Heart left ventricle (tissue), 16 donors: ENCODE results near the gene POLR3H. TPM values are rescaled to one million over a fixed set of nuclear protein-coding genes. Genes with fewer than 3 reads are reported as not detected.
"Not testable (repeated sequence)": the region's sequence is repeated elsewhere in the genome, so short reads cannot be mapped to it uniquely, and the experiment has no call there.

ENCODE experiments used
- ATAC-seq, 4 donors: fragments of 200-7000 bp; cut with Tn5 transposase; one replicate each; pipeline ENCODE4 v1.9.1; 2020 to 2022; ENCODE audit warnings: moderate library complexity in 4 of 4, mild to moderate bottlenecking in 3 of 4, moderate number of reproducible peaks in 1 of 4
- DNase-seq, 5 donors: peaks; one replicate each; pipeline ENCODE4 v3.0.0-alpha.2; 2020
- H3K27ac ChIP-seq, 12 donors: fragments of 200-600 bp; sonication (generic) in 4 of 12; one replicate each; pipeline versions ENCODE4 v1.5.0 to v1.8.0; 2016 to 2022; ENCODE audit warnings: mild to moderate bottlenecking in 2 of 12
- H3K27me3 ChIP-seq, 9 donors: fragments of 200-600 bp; sonication (generic) in 2 of 9; one replicate each; pipeline versions ENCODE4 v1.5.1 to v1.8.0; 2016 to 2022; ENCODE audit warnings: mild to moderate bottlenecking in 3 of 9
- H3K36me3 ChIP-seq, 9 donors: fragments of 200-600 bp; sonication (generic) in 2 of 9; one replicate each; pipeline versions ENCODE4 v1.5.0 to v1.8.0; 2018 to 2022; ENCODE audit warnings: mild to moderate bottlenecking in 2 of 9
- H3K4me1 ChIP-seq, 12 donors: fragments of 200-600 bp; sonication (generic) in 4 of 12; one replicate each; pipeline versions ENCODE4 v1.5.0 to v1.8.0; 2016 to 2022; ENCODE audit warnings: mild to moderate bottlenecking in 3 of 12
- H3K4me3 ChIP-seq, 12 donors: fragments of 200-600 bp; sonication (generic) in 4 of 12; one replicate each; pipeline versions ENCODE4 v1.5.0 to v1.8.0; 2017 to 2022; ENCODE audit warnings: mild to moderate bottlenecking in 9 of 12, moderate library complexity in 4 of 12
- H3K9me3 ChIP-seq, 12 donors: fragments of 200-600 bp; sonication (generic) in 4 of 12; one replicate each; pipeline versions ENCODE4 v1.5.0 to v1.8.0; 2016 to 2022; ENCODE audit warnings: mild to moderate bottlenecking in 1 of 12
- CTCF ChIP-seq, 12 donors: fragments of 200-600 bp; sonication (generic) in 4 of 12; IDR thresholded peaks; one replicate each; pipeline versions ENCODE4 v1.5.0 to v1.8.0; 2018 to 2022; ENCODE audit warnings: antibody characterized with exemption in 12 of 12, mild to moderate bottlenecking in 5 of 12
- POLR2A ChIP-seq, 2 donors: fragments of 450-650 bp; IDR thresholded peaks; one replicate each; pipeline ENCODE4 v1.6.1; 2017; ENCODE audit warnings: antibody characterized with exemption in 2 of 2, mild to moderate bottlenecking in 2 of 2, moderate library complexity in 2 of 2
- WGBS, 4 donors: extraction: QIAGEN DNeasy Blood & Tissue Kit in 2 of 4; methylation state at CpG; one replicate each; pipeline versions ENCODE4 v1.1.5 to v1.1.7; 2013 to 2018; 5-methylcytosine and 5-hydroxymethylcytosine counted together
- intact Hi-C, 10 donors: fragments of 100-400 bp; cut with DNase I; formaldehyde crosslinking; loops; one replicate each; pipeline versions ENCODE4 v1.11.1 to v1.14.2; 2022
- polyA plus RNA-seq, 2 donors: library from polyadenylated mRNA; stranded (reverse); fragments of 200-250 nt; gene quantifications; one replicate each; pipeline ENCODE4 v1.2.3, GENCODE V29; 2013
- total RNA-seq, 9 donors: library from RNA; depleted of rRNA in 2 of 9; stranded (reverse); fragments of >200 nt in 2 of 9; fragmentation: NEBNext Ultra II Directional in 3 of 9; extraction: Animal tissue kit (Norgen Biotek cat#: 25700) in 3 of 9; gene quantifications; one replicate each; pipeline versions ENCODE4 v1.1.0 to v1.2.4, GENCODE V29; 2016 to 2023
- donor health status: ischemic (EF 13 %, LVEDD 7.1; RV severe dilation, severe dysfunction).
- donor health status: healthy with polysubstance abuse.
- donor health status: DM: no; HTN: yes; CAD: no.
- donor health status: DM: no; HTN: no; CAD: no.
- donor health status: ischemic (EF 25% LVEDD 6.9; RV normal size, moderate dysfunction).
- donor health status: ischemic (EF 25% LVEDD 5.7; RV mildly dilated, moderate dysfunction).
- donor health status: healthy.
- donor health status: DM: yes; HTN: yes; CAD: no.
- donor health status: ischemic (EF 35%, LVEDD 5.7; RV mildly dilated, moderate dysfunction).
- donor health status: nonischemic (EF 11% LVEDD 7.7; RV severe dilation, severe dysfunction).
- donor health status: DM: yes; HTN: yes; CAD: no.
- donor health status: PGD.
- donor health status: ischemic (EF 29% LVEDD 5.4; RV normal size, mild dysfunction).
- donor health status: nonischemic (EF 23%, LVEDD 6.1; RV moderate dilation, normal function).

Gene POLR3H
- total and polyA plus RNA-seq, 11 donors, result 12.2 to 31.2 (median 19.3) TPM

DNA sequence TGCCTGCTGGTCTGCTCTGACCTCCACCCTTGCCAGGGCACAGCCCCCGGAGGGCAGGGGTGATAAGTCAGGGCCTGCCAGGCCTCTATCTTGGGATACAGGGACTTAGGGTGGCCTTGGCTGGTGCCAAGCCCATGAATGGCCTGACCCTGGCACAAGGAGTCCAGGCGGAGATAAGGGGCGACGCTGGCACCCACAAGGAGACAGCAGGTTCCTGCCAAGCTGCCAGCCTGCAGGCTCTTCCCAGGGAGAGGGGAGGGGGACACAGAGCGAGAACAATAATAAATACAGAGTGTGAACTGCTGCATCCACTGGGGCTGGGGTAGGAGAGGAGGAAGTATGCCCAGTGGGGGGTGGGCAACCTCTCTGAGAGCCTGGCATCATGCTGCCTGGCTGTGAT is 17.5 kb upstream of the POLR3H start:
- Histone ChIP-seq H3K27ac (peak overlapping the region; percentile 69 to 99 (median 92)), H3K4me1 (peaks cover 0 to 63% (median 29%) of the 10 kb centered on the region in 12 donors), H3K36me3 (no peaks in the 10 kb centered on the region), H3K9me3 (no peaks in the 10 kb centered on the region), H3K4me3 (peak overlapping the region; percentile 40 to 77 (median 58)), H3K27me3 (peaks cover 0 to 5% (median 0%) of the 10 kb centered on the region in 9 donors)
- ATAC-seq (peak; percentile 62 to 70 (median 69)), DNase-seq (peak in 4 of 5 donors; percentile 62 to 86 (median 82))
- TF ChIP-seq POLR2A (IDR thresholded peaks at IDR 0.05) (peak in 1 of 2 donors; percentile 48), CTCF (IDR thresholded peaks at IDR 0.05) (no peak)
- intact Hi-C loops, result no loop called here
- WGBS, 4 donors, result 38 to 43% (median 41%) methylated on average over 4 to 5 of the region's 5 CpGs

- intact Hi-C loops, result no loop called here
- peaks cover 0 to 5% (median 0%) of the 10 kb centered on the region in 9 donors for H3K27me3 ChIP-seq
- DNase-seq (peak in 3 of 5 donors; percentile 38 to 54 (median 46)), ATAC-seq (peak; percentile 6 to 29 (median 7))
- WGBS, 4 donors, result 20 to 38% (median 26%) methylated on average over 9 to 10 of the region's 10 CpGs
- peak overlapping the region; percentile 69 to 99 (median 92) for H3K27ac ChIP-seq
- H3K36me3 ChIP-seq, result no peaks in the 10 kb centered on the region
- no peaks in the 10 kb centered on the region for H3K9me3 ChIP-seq
- peak overlapping the region; percentile 40 to 77 (median 58) for H3K4me3 ChIP-seq
- TF ChIP-seq POLR2A (IDR thresholded peaks at IDR 0.05) (no peak), CTCF (IDR thresholded peaks at IDR 0.05) (no peak)
- peaks cover 0 to 66% (median 29%) of the 10 kb centered on the region in 12 donors for H3K4me1 ChIP-seq
Observed at GRCh38 chr22:41561335-41561734, 17.1 kb upstream of the POLR3H start.

- peaks cover 0 to 5% (median 0%) of the 10 kb centered on the region in 9 donors for H3K27me3 ChIP-seq
- peak overlapping the region; percentile 23 to 99 (median 92) for H3K27ac ChIP-seq
- no peaks in the 10 kb centered on the region for H3K9me3 ChIP-seq
- DNase-seq, result peak in 2 of 5 donors; percentile 60 to 65
- WGBS, 4 donors, result 37 to 49% (median 45%) methylated on average over 4 to 6 of the region's 6 CpGs
- TF ChIP-seq CTCF (IDR thresholded peaks at IDR 0.05) (no peak), POLR2A (IDR thresholded peaks at IDR 0.05) (no peak)
- no peaks in the 10 kb centered on the region for H3K36me3 ChIP-seq
- H3K4me1 ChIP-seq, result peaks cover 0 to 62% (median 26%) of the 10 kb centered on the region in 12 donors
- intact Hi-C loops, result no loop called here
- peak overlapping the region in 10 of 12 donors; percentile 40 to 77 (median 61) for H3K4me3 ChIP-seq
- peak in 2 of 4 donors; percentile 4 to 21 for ATAC-seq
Observed at GRCh38 chr22:41560095-41560471, 15.8 kb upstream of the POLR3H start.

GRCh38 chr22:41558241-41558630 is 14.0 kb upstream of the POLR3H start:
- 80 to 95% (median 91%) methylated on average over 13 of the region's 13 CpGs for WGBS, 4 donors
- not testable (repeated sequence) for ATAC-seq, H3K4me3 ChIP-seq, H3K27me3 ChIP-seq, DNase-seq, H3K9me3 ChIP-seq, H3K36me3 ChIP-seq
- Histone ChIP-seq H3K4me1 (peaks cover 0 to 55% (median 23%) of the 10 kb centered on the region in 12 donors), H3K27ac (peak overlapping the region in 9 of 12 donors; percentile 25 to 81 (median 64))
- intact Hi-C loops, result loop anchor here in 1 of 10 donors (10.0 kb wide), 1 partner anchor 47 kb away; no protein-coding TSS in a partner anchor
